CD4-positive, alpha-beta memory T cell (primary cell): ENCODE results near the gene FAM78A. TPM values are rescaled to one million over a fixed set of nuclear protein-coding genes. Genes with fewer than 3 reads are reported as not detected.
A peak's percentile ranks its signal among the peaks of the same experiment; 100 is the strongest.

Source experiments
- CTCF ChIA-PET: fragments of 350-600 bp; sonication (Branson Sonifier 250); formaldehyde crosslinking; loops from one replicate; lab custom pipeline; 2021; ENCODE audit warnings: inconsistent platforms; ENCODE audit not compliant: partially characterized antibody; lab: Charles Lee
- POLR2A ChIA-PET: fragments of 350-600 bp; sonication (Branson Sonifier 250); formaldehyde crosslinking; loops from one replicate; lab custom pipeline; 2021; ENCODE audit not compliant: partially characterized antibody; lab: Charles Lee
- DNase-seq, 5 donors: peaks; one replicate each; pipeline versions ENCODE4 v3.0.0 to v3.0.0-alpha.2; 2020 to 2022; ENCODE audit warnings: mixed read lengths in 1 of 5
- H3K27ac ChIP-seq: one replicate; pipeline ENCODE4 v1.7.0; 2013; ENCODE audit warnings: low read depth, low read length
- H3K27me3 ChIP-seq: 2 replicates; pipeline ENCODE4 v1.7.0; 2013; ENCODE audit warnings: mild to moderate bottlenecking, low read length, moderate library complexity; ENCODE audit not compliant: insufficient read depth
- H3K36me3 ChIP-seq: 2 replicates; pipeline ENCODE4 v1.7.0; 2013; ENCODE audit warnings: mild to moderate bottlenecking, low read length, moderate library complexity; ENCODE audit not compliant: insufficient read depth
- H3K4me1 ChIP-seq: 2 replicates; pipeline ENCODE4 v1.7.0; 2013; ENCODE audit warnings: mild to moderate bottlenecking, low read length, moderate library complexity; ENCODE audit not compliant: insufficient read depth
- H3K4me3 ChIP-seq, 2 donors: one replicate each; pipeline ENCODE4 v1.7.0; 2013; ENCODE audit warnings: low read length in 2 of 2, mild to moderate bottlenecking in 1 of 2
- H3K9me3 ChIP-seq, 2 donors: one replicate each; pipeline ENCODE4 v1.7.0; 2013; ENCODE audit warnings: low read length in 2 of 2, control low read depth in 1 of 2; ENCODE audit not compliant: control insufficient read depth in 1 of 2
- H3K27ac Mint-ChIP-seq, 7 donors: one replicate each; pipeline ENCODE4 v1.8.0; 2020 to 2021; ENCODE audit warnings: mixed read lengths in 7 of 7, mild to moderate bottlenecking in 6 of 7, inconsistent platforms in 3 of 7, moderate library complexity in 3 of 7
- H3K27me3 Mint-ChIP-seq, 2 donors: one replicate each; pipeline ENCODE4 v1.8.0; 2020 to 2021; ENCODE audit warnings: mixed read lengths in 2 of 2
- H3K36me3 Mint-ChIP-seq, 2 donors: one replicate each; pipeline ENCODE4 v1.8.0; 2020 to 2021; ENCODE audit warnings: mixed read lengths in 2 of 2, inconsistent platforms in 1 of 2, mild to moderate bottlenecking in 1 of 2
- H3K4me1 Mint-ChIP-seq, 4 donors: one replicate each; pipeline ENCODE4 v1.8.0; 2020 to 2021; ENCODE audit warnings: mixed read lengths in 4 of 4, mild to moderate bottlenecking in 1 of 4
- H3K4me3 Mint-ChIP-seq, 8 donors: one replicate each; pipeline ENCODE4 v1.8.0; 2020 to 2021; ENCODE audit warnings: mixed read lengths in 8 of 8, mild to moderate bottlenecking in 7 of 8, moderate library complexity in 6 of 8, inconsistent platforms in 3 of 8
- H3K9me3 Mint-ChIP-seq, 8 donors: one replicate each; pipeline ENCODE4 v1.8.0; 2020 to 2021; ENCODE audit warnings: mixed read lengths in 8 of 8, mild to moderate bottlenecking in 5 of 8, inconsistent platforms in 3 of 8, moderate library complexity in 1 of 8
- intact Hi-C: fragments of 100-400 bp; cut with micrococcal nuclease; formaldehyde crosslinking; loops from one replicate; pipeline ENCODE4 v1.15.1; 2023
- polyA plus RNA-seq, 2 donors: library from polyadenylated mRNA; unstranded; fragments of 300-500 nt; fragmentation: Illumina TruSeq; gene quantifications; one replicate each; pipeline ENCODE4 v1.2.3, GENCODE V29; 2021
- total RNA-seq, 2 experiments: library from RNA; stranded (reverse); gene quantifications; one replicate each; pipeline ENCODE4 v1.2.3, GENCODE V29; 2021

FAM78A gene
- total and polyA plus RNA-seq, 4 experiments from 2014 or later, result 5.5 to 93.5 (median 61.3) TPM

DNA sequence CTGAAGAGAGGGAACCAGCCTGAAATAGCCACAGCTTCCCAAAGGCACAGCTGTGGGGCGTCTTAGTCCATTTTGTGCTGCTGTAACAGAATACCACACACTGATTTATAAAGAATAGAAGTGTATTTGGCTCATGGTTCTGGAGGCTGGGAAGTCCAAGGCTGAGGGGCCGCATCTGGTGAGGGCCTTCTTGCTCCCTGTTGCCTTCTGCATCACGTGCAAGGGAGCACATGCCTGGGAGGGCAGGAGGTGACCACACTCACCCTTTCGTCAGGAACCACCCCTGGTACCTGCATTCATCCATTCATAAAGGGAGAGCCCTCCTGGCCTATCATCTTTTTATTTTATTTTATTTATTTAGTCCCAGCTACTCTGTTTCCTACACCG lies 23.6 kb upstream of the FAM78A start:
- H3K27me3 ChIP-seq, result no peaks in the 10 kb centered on the region
- ChIA-PET CTCF (interaction anchor here (1.0 kb wide), 1 partner anchor 37 kb away, joined by 3 read pairs; no protein-coding TSS in a partner anchor), POLR2A (no interaction called here)
- H3K9me3 ChIP-seq, result no peaks in the 10 kb centered on the region
- H3K36me3 ChIP-seq, result no peaks in the 10 kb centered on the region
- no peak for DNase-seq
- intact Hi-C loops, result no loop called here
- Mint-ChIP-seq H3K4me1 (peaks cover 0 to 3% (median 0%) of the 10 kb centered on the region in 4 donors), H3K27me3 (no peaks in the 10 kb centered on the region), H3K4me3 (no peak overlapping the region), H3K9me3 (no peaks in the 10 kb centered on the region), H3K27ac (no peak overlapping the region), H3K36me3 (no peaks in the 10 kb centered on the region)
- H3K4me3 ChIP-seq, result no peak overlapping the region
- no peak overlapping the region for H3K27ac ChIP-seq
- H3K4me1 ChIP-seq, result no peaks in the 10 kb centered on the region

DNA sequence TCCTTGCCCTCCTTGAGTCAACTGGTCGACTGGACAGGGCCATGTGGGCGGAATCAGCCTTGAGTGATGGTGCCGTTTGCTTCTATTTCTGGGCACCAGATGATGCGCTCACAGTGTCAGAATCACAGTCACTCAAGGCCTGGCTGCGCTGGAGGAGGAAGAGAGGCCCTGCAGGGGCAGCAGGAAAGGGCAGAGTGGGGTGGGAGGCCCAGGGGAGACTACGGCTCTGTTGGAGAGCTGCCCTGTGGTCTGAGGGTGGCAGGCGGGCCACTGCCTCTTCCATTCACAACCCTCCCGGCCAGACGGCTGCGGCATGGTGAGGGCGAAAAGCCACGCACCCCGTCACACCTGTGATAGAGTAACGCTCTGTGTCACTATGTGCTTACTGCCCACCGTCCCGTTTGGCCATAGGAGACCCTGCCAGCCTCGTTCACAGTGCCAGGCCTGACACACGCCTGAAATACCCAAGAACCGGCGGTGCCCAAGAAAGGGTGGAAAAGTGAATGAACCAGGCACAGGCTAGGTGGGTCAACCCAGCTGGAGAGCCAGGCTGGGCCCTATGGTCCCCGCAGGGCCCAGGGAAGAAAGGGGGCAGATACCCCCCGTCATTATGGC lies 23.1 kb upstream of the FAM78A start:
- no peaks in the 10 kb centered on the region for H3K36me3 ChIP-seq
- ChIA-PET POLR2A (no interaction called here), CTCF (interaction anchor here (1.0 kb wide), 1 partner anchor 37 kb away, joined by 3 read pairs; no protein-coding TSS in a partner anchor)
- peak overlapping the region in 1 of 7 donors; percentile 60 for H3K27ac Mint-ChIP-seq
- no peaks in the 10 kb centered on the region for H3K9me3 ChIP-seq
- no peak for DNase-seq
- H3K4me1 Mint-ChIP-seq, result peaks cover 0 to 3% (median 0%) of the 10 kb centered on the region in 4 donors
- H3K4me3 Mint-ChIP-seq, result no peak overlapping the region
- no peaks in the 10 kb centered on the region for H3K36me3 Mint-ChIP-seq
- no peaks in the 10 kb centered on the region for H3K27me3 ChIP-seq
- no peak overlapping the region for H3K27ac ChIP-seq
- H3K27me3 Mint-ChIP-seq, result no peaks in the 10 kb centered on the region
- intact Hi-C loops, result no loop called here
- H3K4me1 ChIP-seq, result no peaks in the 10 kb centered on the region
- H3K4me3 ChIP-seq, result no peak overlapping the region
- no peaks in the 10 kb centered on the region for H3K9me3 Mint-ChIP-seq

DNA sequence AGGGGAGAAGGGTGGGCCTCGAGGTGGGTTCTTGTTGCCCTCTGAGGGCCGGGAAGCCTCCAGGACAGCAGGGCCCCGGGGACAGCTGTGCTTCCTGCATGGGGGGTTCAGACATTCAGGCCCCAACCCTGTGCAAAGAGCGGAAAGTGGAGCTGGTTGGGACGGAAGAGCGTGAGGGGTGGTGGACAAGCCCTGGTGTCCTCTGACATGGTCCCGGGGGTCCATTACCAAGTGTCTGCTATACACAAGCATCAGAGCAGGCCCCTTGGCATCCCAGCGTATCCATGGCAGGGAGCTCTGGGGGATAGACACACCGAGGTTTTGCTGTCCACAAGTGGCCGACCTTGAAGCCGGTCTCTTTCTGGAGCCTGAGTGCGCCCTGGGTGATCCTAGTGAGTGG lies 22.5 kb upstream of the FAM78A start:
- Mint-ChIP-seq H3K9me3 (no peaks in the 10 kb centered on the region), H3K4me3 (no peak overlapping the region), H3K27me3 (no peaks in the 10 kb centered on the region), H3K4me1 (peaks cover 0 to 3% (median 0%) of the 10 kb centered on the region in 4 donors), H3K27ac (no peak overlapping the region), H3K36me3 (no peaks in the 10 kb centered on the region)
- no peaks in the 10 kb centered on the region for H3K36me3 ChIP-seq
- ChIA-PET CTCF (no interaction called here), POLR2A (no interaction called here)
- no peaks in the 10 kb centered on the region for H3K27me3 ChIP-seq
- no peak for DNase-seq
- H3K4me1 ChIP-seq, result no peaks in the 10 kb centered on the region
- intact Hi-C loops, result no loop called here
- H3K4me3 ChIP-seq, result no peak overlapping the region
- no peaks in the 10 kb centered on the region for H3K9me3 ChIP-seq
- H3K27ac ChIP-seq, result no peak overlapping the region

DNA sequence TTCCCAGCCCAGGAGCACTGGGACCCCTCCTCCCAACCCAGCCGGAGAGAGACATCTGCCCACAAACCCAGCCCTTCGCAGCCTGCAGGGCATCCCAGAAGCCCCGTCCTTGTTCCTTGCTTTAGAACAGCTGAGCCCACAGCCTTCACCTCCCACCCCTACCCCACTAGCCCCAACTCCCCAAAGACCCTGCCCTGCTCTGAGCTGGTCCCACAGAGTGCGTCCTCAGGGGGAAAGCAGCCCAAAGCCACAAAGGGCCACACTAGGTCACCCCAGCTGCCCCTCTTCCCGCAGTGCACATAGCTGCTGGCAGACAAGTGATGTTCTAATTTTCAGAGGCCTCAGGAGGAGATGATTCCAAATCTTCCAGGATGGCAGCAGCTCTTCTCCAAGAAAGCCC lies 22.0 kb upstream of the FAM78A start:
- POLR2A ChIA-PET, result no interaction called here
- intact Hi-C loops, result no loop called here
- Mint-ChIP-seq H3K36me3 (no peaks in the 10 kb centered on the region), H3K27me3 (no peaks in the 10 kb centered on the region), H3K4me3 (no peak overlapping the region), H3K27ac (no peak overlapping the region), H3K9me3 (no peaks in the 10 kb centered on the region), H3K4me1 (peaks cover 0 to 3% (median 0%) of the 10 kb centered on the region in 4 donors)
- H3K36me3 ChIP-seq, result no peaks in the 10 kb centered on the region
- no peak for DNase-seq
- H3K4me1 ChIP-seq, result no peaks in the 10 kb centered on the region
- no peak overlapping the region for H3K27ac ChIP-seq
- no peaks in the 10 kb centered on the region for H3K9me3 ChIP-seq
- no peaks in the 10 kb centered on the region for H3K27me3 ChIP-seq
- CTCF ChIA-PET, result no interaction called here
- H3K4me3 ChIP-seq, result no peak overlapping the region

DNA sequence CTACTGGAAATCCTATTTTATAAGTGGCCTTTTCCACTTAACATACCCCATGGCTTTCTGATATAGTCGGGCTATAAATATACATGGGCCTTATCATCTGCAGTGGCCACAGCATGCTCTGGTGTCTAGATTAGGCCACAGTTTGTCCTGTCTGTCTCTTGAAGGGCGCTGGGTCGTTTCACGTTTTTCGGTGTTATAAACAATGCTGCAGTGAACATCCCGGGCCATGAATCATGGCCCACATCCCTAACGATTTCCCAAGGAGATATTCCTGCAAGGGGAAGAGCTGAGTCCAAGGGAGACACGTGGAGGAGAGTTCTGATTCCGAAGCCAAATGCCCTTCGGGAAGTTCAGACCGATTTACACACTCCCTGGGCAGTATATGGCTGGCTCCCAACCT lies 21.6 kb upstream of the FAM78A start:
- H3K9me3 Mint-ChIP-seq, result no peaks in the 10 kb centered on the region
- no peak for DNase-seq
- CTCF ChIA-PET, result interaction anchor here (1.2 kb wide), 1 partner anchor 39 kb away, joined by 3 read pairs; no protein-coding TSS in a partner anchor
- Histone ChIP-seq H3K27ac (no peak overlapping the region), H3K4me3 (no peak overlapping the region), H3K36me3 (no peaks in the 10 kb centered on the region), H3K4me1 (no peaks in the 10 kb centered on the region), H3K9me3 (no peaks in the 10 kb centered on the region), H3K27me3 (no peaks in the 10 kb centered on the region)
- no peaks in the 10 kb centered on the region for H3K27me3 Mint-ChIP-seq
- H3K27ac Mint-ChIP-seq, result no peak overlapping the region
- POLR2A ChIA-PET, result no interaction called here
- no peaks in the 10 kb centered on the region for H3K36me3 Mint-ChIP-seq
- H3K4me3 Mint-ChIP-seq, result no peak overlapping the region
- H3K4me1 Mint-ChIP-seq, result peaks cover 0 to 3% (median 0%) of the 10 kb centered on the region in 4 donors
- intact Hi-C loops, result no loop called here

DNA sequence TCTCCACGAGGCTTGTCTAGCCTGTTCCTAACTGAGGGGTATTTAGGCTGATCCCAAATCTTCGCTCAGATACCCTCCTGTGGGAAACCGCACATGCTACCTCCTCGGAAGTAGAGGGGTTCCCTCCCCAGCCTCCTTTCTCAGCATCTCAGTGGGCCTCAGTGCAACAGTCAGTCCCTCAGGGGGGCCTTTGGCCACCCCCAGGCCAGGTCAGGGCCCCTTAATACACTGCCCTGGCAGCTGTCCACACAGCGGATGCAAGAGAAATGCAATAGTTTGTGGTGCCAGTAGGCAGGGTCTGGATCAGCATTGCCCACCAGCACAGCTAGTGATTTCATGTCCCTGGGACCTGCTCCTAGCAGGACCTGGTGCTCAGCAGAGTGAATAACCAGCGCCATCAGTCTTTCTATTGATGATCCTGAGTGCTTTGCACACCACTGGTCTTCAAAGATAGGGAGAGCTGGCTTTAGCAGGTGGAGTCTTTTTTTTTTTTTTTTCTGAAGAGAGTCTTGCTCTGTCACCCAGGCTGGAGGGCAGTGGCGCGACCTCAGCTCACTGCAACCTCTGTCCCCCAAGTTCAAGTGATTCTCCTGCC lies 20.7 kb upstream of the FAM78A start:
- Mint-ChIP-seq H3K9me3 (no peaks in the 10 kb centered on the region), H3K4me3 (no peak overlapping the region), H3K27ac (no peak overlapping the region), H3K36me3 (no peaks in the 10 kb centered on the region), H3K4me1 (peaks cover 0 to 3% (median 0%) of the 10 kb centered on the region in 4 donors), H3K27me3 (no peaks in the 10 kb centered on the region)
- no peak overlapping the region for H3K27ac ChIP-seq
- intact Hi-C loops, result no loop called here
- CTCF ChIA-PET, result interaction anchor here (1.2 kb wide), 1 partner anchor 40 kb away, joined by 3 read pairs; no protein-coding TSS in a partner anchor
- H3K4me3 ChIP-seq, result no peak overlapping the region
- no peaks in the 10 kb centered on the region for H3K4me1 ChIP-seq
- POLR2A ChIA-PET, result no interaction called here
- no peak for DNase-seq
- no peaks in the 10 kb centered on the region for H3K36me3 ChIP-seq
- H3K27me3 ChIP-seq, result no peaks in the 10 kb centered on the region
- H3K9me3 ChIP-seq, result no peaks in the 10 kb centered on the region

DNA sequence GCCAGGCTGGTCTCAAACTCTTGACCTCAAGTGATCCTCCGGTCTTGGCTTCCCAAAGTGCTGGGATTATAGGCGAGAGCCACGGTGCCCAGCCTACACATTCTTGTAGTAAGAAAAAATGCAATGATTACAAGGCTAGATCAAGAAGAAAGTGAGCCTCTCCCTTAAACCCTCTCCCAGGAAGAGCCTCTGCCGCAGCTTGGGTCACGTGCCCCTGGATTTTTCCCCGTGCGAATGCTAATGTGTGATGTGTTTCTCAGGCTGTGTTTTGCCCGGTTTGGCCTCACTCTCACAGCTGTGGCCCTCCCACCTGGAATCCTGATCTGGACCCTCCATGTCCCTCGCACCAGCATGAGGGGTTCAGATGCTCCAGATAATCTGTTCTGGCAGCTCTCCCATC lies 20.1 kb upstream of the FAM78A start:
- no peak overlapping the region for H3K27ac ChIP-seq
- no peaks in the 10 kb centered on the region for H3K9me3 Mint-ChIP-seq
- no peaks in the 10 kb centered on the region for H3K36me3 Mint-ChIP-seq
- no peak overlapping the region for H3K4me3 ChIP-seq
- no peaks in the 10 kb centered on the region for H3K27me3 ChIP-seq
- H3K27me3 Mint-ChIP-seq, result no peaks in the 10 kb centered on the region
- no peak overlapping the region for H3K4me3 Mint-ChIP-seq
- POLR2A ChIA-PET, result no interaction called here
- H3K36me3 ChIP-seq, result no peaks in the 10 kb centered on the region
- H3K4me1 ChIP-seq, result no peaks in the 10 kb centered on the region
- H3K27ac Mint-ChIP-seq, result no peak overlapping the region
- H3K4me1 Mint-ChIP-seq, result peaks cover 0 to 3% (median 0%) of the 10 kb centered on the region in 4 donors
- CTCF ChIA-PET, result interaction anchor here (1.2 kb wide), 1 partner anchor 40 kb away, joined by 3 read pairs; no protein-coding TSS in a partner anchor
- intact Hi-C loops, result no loop called here
- H3K9me3 ChIP-seq, result no peaks in the 10 kb centered on the region
- DNase-seq, result no peak
